ENCODE measurements around the gene EP400. TPM values are rescaled to one million over a fixed set of nuclear protein-coding genes. Genes with fewer than 3 reads are reported as not detected.
"Not testable (repeated sequence)": the region's sequence is repeated elsewhere in the genome, so short reads cannot be mapped to it uniquely, and the experiment has no call there.

EP400 gene
- polyA plus RNA-seq, 4 donors = 33.2 to 42.3 (median 34.3) TPM

DNA sequence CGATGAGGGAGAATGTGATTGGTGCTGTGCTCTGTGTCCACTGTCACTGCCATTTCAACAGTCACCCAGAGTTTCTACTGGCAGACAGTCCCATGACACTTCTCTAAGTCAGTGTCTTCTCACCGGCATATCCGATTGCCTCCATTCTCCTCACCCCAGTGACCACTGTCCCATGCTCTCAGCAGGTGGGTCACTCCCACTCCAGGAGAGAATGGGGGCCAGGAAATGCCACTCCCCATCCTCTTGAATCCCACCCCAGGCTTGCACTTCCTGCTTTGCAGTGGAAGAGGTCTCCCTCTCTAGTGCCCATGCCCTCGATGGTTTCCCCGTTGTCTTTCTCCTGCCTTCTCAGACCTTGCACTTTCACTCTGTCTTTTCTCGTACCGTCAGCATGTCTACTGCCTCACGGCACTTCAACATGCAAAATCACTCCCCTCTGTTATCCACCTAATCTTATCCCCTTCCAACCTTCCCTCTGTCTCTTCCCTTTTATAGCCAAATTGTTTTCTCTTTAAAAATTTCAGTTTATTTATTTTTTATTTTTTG lies 2.2 kb upstream of the EP400 start:
- DNase-seq (ENCODE audit: low read depth in 4 of 4, low spot score in 3 of 4) = no peak

DNA sequence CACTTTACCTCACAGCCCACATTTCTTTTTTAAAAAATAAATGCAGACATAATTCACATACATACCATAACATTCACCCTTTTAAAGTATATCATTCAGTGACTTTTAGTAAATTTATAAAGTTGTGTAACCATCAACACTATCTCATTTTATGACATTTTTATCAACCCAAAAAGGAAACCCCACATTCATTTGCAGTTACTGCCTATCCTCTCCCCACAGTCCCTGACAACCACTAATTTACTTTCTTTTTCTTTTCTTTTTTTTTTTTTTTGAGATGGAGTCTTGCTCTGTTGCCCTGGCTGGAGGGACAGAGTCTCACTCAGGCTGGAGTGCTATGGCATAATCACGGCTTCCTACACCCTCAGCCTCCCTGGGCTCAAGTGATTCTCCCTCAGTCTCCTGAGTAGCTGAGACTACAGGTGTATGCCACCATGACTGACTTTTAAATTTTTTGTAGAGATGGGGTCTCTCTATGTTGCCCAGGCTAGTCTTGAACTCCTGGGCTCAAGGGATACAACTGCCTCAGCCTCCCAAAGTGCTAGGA lies 1.5 kb upstream of the EP400 start:
- DNase-seq (ENCODE audit: low read depth in 4 of 4, low spot score in 3 of 4) = no peak

DNA sequence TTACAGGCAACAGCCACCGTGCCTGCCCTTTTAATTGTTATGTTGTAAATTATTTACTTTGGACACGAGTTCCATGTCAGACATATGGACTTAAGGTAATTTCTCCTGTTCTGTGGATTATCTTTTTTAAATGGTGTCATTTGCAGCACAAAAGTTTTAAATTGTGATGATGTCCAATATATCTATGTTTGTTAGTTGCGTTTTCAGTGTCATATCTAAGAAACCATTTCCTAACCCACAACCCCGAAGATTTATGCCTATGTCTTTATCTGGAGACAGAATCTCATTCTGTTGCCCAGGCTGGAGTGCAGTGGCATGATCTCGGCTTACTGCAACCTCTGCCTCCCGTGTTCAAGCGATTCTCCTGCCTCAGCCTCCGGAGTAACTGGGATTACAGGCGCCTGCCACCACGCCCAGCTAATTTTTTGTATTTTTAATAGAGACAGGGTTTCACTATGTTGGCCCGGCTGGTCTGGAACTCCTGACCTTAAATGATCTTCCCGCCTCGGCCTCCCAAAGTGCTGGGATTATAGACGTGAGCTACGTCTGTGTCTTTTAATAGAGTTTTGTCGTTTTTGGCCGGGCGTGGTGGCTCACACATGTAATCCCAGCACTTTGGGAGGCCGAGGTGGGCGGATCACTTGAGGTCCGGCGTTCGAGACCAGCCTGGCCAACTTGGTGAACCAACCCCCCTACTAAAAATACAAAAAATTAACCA lies 870 bp upstream of the EP400 start:
- not testable (repeated sequence) for DNase-seq (ENCODE audit: low read depth in 4 of 4, low spot score in 3 of 4)

DNA sequence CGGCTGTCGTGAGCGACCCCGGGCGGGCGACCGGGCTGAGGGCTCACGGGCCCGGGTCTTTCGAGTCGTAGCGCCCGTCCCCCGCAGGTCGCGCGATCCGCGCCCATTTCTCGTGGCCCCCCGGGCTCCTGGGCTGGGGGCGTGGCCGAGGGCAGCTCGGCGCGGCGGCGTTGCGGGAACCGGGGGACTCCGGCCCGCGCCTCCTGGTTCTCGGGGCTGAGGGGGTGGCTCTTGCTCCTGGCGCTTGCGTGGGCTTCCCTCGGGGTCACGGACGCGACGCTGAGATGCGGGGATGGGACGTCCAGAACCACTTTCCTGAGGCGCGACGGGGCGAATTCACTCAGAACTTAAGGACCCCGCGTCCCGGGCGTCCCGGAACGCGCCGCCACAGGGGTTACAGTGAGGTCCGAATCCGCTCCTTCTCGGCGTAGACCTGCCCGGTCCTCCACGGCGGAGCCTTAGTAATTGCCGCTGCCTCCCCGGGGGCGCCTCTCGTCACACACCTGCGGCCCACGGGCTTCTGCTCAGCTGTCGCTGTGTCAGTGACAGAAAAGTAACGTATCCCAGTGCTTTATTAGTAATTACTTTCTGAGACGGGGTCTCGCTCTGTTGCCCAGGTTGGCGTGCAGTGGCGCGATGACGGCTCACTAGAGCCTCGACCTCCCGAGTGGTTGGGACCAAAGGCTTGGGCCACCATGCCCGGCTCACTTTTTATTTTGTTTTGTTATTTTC lies 606 bp downstream of the EP400 start:
- DNase-seq (ENCODE audit: low read depth in 4 of 4, low spot score in 3 of 4) = no peak

DNA sequence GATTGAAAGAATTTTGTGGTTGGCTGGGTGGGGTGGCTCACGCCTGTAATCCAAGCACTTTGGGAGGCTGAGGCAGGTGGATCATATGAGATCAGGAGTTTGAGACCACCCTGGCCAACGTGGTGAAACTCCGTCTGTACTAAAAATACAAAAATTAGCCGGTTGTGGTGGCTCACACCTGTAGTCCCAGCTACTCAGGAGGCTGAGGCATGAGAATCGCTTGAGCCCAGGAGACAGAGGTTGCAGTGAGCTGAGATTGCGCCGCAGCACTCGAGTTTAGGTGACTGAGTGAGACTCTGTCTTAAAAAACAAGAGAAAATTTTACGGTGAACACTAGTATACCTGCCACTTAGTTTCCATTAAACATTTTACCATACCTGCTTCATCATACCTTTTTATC lies 4.1 kb downstream of the EP400 start:
- DNase-seq (ENCODE audit: low read depth in 4 of 4, low spot score in 3 of 4) = not testable (repeated sequence)

DNA sequence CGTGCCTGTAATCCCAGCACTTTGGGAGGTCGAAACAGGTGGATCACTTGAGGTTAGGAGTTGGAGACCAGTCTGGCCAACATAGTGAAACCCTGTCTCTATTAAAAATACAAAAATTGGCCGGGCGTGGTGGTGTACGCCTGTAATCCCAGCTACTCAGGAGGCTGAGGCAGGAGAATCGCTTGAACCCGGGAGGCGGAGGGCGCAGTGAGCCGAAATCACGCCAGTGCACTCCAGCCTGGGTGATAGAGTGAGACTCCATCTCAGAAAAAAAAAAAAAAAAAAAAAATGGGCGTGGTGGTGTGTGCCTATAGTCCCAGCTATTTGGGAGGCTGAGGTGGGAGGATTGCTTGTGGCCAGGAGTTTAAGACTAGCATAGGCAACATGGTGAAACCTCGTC lies 4.7 kb downstream of the EP400 start:
- DNase-seq (ENCODE audit: low read depth in 4 of 4, low spot score in 3 of 4) = not testable (repeated sequence)

DNA sequence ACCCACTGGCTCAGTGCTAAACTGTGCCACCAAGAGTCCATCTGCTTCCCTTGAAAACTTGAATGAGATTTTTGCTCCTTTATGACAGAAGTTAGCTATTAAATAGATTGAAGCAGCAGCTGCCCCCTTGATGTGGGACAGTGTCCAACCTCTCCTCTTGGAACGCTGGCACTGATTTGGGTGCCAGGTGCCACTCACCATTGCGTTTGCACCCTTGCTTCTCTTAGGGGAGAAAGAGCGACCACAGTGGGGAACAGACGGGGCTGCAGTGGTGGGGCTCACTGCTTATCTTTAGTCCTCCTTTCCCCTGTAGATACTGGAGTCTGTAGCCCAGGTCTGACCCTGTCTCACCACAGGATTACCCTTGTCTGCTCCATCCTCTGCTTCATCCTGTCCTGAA lies 9.4 kb downstream of the EP400 start:
- DNase-seq (ENCODE audit: low read depth in 4 of 4, low spot score in 3 of 4) = no peak

DNA sequence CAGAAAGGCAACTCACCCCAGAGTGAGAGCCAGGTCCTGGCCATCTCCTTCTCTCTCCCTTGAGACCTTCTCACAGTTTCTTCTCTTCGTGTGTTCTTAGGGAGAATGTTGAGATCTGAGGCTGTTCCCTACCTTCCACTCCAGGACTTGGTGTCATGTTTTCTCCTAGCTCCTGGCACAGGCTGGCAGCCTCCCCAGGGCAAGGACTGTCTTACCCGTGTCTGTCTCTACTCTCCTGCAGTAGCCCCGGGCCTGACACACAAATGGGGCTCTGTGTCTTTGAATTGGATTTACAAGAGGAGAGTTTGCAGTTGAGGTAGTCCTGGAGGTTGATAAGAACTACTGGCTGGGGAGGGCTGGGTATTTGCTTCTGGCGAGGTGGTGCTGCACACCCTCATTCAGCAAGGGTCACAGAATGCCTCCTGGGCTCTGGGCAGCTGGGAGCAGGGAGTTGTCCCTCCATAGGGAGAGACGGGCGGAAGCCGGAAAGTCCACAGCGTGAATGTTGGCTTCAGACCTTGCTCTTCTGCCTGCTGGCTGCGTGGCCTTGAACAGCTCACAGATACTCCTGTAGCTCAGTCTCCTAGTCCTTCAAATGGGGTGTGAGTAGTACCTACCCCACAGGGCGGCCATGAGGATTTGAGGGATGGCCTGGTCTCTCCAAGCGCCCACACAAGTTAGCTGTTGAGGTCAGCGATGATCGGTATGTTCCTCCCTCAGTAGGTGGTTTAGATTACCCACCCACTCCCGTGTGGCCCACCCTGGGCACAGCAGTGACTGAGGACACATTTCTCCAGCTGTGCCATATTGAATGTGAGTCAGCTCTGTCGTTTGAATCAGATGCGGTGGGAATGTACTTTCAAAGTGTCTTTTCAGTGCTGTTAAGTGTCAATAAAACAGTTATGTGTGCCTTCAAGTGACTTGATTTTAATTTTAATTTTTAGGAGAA lies 10.2 kb downstream of the EP400 start:
- DNase-seq (ENCODE audit: low read depth in 4 of 4, low spot score in 3 of 4) = no peak

DNA sequence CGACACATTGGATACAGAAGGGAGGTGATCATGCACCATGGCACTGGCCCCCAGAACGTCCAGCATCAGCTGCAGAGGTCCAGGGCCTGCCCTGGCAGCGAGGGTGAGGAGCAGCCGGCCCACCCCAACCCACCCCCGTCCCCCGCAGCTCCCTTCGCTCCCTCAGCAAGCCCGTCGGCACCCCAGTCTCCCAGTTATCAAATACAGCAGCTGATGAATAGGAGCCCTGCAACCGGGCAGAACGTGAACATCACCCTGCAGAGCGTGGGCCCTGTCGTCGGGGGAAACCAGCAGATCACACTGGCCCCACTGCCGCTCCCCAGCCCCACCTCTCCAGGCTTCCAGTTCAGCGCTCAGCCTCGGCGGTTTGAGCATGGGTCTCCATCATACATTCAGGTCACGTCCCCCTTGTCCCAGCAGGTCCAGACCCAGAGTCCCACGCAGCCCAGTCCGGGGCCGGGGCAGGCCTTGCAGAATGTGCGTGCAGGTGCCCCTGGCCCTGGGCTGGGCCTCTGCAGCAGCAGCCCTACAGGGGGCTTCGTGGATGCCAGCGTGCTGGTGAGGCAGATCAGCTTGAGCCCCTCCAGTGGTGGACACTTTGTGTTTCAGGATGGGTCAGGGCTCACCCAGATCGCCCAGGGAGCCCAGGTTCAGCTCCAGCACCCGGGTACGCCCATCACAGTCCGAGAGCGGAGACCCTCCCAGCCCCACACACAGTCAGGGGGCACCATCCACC lies 11.0 kb downstream of the EP400 start:
- not testable (repeated sequence) for DNase-seq (ENCODE audit: low read depth in 4 of 4, low spot score in 3 of 4)

DNA sequence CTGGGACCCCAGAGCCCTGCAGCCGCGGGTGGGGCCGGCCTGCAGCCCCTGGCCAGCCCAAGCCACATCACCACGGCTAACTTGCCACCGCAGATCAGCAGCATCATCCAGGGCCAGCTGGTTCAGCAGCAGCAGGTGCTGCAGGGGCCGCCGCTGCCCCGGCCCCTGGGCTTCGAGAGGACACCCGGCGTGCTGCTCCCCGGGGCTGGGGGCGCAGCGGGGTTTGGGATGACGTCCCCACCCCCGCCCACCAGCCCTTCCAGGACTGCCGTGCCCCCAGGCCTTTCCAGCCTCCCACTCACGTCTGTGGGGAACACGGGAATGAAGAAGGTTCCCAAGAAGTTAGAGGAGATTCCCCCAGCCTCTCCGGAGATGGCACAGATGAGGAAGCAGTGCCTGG lies 11.6 kb downstream of the EP400 start:
- not testable (repeated sequence) for DNase-seq (ENCODE audit: low read depth in 4 of 4, low spot score in 3 of 4)

DNA sequence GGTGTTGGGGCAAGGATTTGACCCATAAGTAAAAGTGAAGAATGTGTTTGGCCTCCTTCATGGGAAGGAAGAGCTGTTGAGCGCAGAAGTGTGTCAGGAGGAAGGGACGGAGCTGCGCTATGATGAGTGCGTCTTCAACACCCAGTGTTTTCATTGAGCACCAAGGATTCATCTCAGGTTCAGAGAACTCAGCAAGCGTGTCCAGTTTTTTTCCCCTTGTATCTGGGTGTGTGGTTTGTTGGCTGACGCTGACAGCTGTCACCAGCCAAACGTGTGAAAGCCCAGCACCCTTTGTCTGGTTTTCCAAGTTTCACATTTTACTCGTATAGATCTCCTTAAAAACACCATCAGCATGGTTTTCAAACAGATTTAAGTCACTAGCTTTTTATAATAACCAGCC lies 12.3 kb downstream of the EP400 start:
- DNase-seq (ENCODE audit: low read depth in 4 of 4, low spot score in 3 of 4) = no peak

DNA sequence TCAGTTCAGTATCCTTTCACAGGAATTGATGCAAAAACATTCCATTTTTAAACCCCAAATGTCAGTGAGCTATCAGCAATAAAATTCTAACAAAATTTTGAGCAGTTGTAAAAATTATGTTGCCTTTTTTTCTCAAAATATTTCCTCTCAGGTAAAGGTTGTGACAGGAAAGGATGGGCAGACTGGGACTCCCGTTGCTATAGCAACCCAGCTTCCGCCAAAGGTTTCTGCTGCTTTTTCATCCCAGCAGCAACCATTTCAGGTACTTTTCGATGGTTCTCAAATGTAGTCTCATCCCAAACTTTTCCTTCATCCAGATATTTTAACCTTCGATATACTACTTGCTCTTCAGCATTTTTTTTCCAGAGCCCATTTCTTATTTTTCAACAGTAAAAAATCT lies 13.6 kb downstream of the EP400 start:
- DNase-seq (ENCODE audit: low read depth in 4 of 4, low spot score in 3 of 4) = no peak

DNA sequence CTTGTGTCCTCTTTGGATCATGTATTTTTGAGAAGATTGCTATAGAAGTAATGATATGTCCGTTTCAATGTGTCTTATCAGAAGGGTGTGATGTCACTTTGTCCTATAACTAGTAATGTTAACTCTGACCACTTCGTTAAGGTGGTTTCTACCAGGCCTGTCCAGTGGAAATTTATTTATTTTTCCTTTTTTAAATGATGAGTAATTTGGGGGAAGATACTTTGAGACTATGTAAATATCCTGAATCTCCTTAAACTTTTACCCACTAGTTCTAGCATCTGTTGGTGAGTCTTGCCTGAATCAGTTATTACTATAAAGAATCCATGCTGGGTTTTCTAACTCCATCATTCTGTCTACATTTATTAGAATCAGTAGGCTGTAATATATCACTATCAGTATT lies 15.3 kb downstream of the EP400 start:
- DNase-seq (ENCODE audit: low read depth in 4 of 4, low spot score in 3 of 4) = no peak

DNA sequence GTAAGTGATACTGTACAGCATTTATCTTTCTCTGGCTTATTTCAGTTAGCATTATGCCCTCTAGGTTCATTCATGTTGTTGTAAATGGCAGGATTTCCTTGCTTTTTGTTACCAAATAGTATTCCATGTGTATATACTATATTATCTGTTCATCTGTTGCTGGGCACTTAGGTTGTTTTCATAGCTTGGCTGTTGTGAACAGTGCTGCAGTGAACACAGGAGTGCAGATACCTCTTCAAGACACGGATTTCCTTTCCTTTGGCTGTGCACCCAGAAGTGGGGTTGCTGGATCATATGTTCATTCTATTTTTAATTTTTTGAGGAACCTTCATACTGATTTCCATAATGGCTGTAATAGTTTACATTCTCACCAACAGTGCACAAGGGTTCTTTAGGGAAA lies 21.5 kb downstream of the EP400 start:
- DNase-seq (ENCODE audit: low read depth in 4 of 4, low spot score in 3 of 4) = no peak

DNA sequence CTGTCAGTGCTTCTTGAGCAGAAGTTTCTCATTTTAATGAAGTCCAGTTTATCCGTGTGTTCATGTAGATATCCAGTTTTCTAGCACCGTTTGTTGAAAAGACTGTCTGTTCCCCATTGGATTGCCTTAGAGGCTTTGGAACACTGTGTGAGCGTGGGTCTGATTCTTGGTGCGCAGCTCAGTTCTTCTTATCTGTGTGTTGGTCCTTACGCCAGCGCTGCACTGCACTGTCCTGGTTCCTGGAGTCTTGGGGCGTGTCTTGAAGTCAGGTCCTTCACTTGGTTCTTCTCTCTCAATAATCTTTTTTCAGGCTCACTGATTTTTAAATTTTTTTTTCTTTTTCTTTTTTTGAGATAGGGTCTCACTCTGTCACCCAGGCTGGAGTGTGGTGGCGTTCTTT lies 25.5 kb downstream of the EP400 start:
- no peak for DNase-seq (ENCODE audit: low read depth in 4 of 4, low spot score in 3 of 4)

DNA sequence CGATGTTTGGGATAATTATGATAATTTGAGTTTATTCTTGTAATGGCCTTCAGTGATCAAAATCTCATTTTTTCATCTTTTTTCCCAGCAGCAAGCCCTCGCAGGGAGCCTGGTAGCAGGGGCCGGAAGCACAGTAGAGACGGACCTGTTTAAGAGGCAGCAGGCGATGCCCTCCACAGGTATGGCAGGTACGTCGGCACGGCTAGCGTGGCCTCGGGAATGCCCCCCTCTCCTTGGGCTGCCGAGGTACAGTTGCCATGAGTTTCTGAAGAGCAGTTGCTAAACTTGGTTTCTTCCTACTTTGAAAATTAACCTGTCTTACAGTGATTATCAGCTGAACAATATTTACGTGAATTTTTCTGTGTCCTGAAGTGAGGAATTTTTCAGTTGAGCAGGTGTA lies 29.9 kb downstream of the EP400 start:
- no peak for DNase-seq (ENCODE audit: low read depth in 4 of 4, low spot score in 3 of 4)

DNA sequence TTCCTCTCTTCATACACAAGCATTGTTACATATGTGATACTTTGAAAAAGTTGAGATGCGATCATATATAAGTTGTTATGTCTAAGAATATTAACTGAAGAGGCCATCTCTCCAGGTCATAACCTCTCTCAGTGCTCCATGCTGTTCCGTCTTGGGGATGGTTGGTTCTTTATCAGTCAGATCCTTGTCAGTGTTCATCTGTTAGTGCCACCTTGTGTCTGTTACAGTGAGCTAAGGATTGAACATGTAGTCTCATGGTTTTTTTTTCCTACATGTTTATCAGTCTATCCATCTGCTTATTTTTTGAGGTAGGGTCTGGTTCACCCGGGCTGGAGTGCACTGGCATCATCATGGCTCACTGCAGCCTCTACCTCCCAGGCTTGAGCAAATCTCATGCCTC lies 30.5 kb downstream of the EP400 start:
- DNase-seq (ENCODE audit: low read depth in 4 of 4, low spot score in 3 of 4) = no peak

DNA sequence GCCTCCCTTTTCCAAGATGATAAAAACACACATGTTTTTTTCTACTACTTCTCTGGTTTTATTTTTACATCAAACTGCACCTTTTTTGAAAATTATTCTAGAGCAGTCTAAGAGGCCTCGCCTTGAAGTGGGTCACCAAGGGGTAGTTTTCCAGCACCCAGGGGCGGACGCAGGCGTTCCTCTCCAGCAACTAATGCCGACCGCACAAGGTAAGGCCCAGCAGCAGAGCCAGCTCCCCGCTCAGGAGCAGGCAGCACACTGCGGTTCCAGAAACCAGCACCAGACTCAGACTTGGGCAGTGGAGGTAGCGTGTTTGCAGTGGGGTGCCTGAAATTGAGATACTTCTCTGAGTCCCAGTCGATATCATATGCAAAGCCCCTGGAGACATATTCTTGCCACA lies 31.6 kb downstream of the EP400 start:
- no peak for DNase-seq (ENCODE audit: low read depth in 4 of 4, low spot score in 3 of 4)

DNA sequence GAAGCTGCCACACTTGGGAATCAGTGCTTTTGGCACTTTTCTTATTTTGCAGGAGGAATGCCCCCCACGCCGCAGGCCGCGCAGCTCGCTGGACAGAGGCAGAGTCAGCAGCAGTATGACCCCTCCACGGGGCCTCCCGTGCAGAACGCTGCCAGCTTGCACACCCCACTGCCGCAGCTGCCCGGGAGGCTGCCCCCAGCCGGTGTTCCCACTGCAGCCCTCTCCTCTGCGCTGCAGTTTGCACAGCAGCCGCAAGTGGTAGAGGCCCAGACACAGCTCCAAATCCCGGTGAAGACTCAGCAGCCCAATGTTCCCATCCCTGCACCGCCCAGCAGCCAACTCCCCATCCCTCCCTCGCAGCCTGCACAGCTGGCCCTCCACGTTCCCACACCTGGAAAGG lies 32.3 kb downstream of the EP400 start:
- no peak for DNase-seq (ENCODE audit: low read depth in 4 of 4, low spot score in 3 of 4)

DNA sequence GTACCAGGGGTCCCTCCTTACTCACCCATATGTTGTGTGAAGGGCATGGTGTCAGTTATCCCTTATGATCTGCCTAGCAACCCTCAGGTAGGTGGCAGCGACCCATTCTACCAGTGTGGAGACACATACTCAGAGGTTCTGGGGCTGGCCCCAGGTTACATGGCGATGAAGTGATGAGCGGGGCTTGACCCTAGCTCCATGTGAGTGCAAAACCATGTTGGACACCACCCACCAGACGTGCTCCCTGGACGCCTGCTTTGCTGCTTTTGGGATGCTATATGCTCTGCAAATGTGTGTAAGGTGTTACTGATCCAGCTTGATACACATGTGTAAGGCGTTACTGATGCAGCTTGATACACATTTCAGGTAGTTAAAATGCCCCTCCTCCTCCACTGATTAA lies 33.3 kb downstream of the EP400 start:
- DNase-seq (ENCODE audit: low read depth in 4 of 4, low spot score in 3 of 4) = no peak
